ENCODE data around the gene CAT.

CAT gene

GRCh38 chr11:34495239-34495723, 56.5 kb downstream of the CAT start:
- no peak for DNase-seq (ENCODE audit: low read depth, low spot score)

- peak; percentile 86 for DNase-seq (ENCODE audit: low read depth, low spot score)
These were observed 57.1 kb downstream of the CAT start for GRCh38 chr11:34495724-34496377.

DNA sequence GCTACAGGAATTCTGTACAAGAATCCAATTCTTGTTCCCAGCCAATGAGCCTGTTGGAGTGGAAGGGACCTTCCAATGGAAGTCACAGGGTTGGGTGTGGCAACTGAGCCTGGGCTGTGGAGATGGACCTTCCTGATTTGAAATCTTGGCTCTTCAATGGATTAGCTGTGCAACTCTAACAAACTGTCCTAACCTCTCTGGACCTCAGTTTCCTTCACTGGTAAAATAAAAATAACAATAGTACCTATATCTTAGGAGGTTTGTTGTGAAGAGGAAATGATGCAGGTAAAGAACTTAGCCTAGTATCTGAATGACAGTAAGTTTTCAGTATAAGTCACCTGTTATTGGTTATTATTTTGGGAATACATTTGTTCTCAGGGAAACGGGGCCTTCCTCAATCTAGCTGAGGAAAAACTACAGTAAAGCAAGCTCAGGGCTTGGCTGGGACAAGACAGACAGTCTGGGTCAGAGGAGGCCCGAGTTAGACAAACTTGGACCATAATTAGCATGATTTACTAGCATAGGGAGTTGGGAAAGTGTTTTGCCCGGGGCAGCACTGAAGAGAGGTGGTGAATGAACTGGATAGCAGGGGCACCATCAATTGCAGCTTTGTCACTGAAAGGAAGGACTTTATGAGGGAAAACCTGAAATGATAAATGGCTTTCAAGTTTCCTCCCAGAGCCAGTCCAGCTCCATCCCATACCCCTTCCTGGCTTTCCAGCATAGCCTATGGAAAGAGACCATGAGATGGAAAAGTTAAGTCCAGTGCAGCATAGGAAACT, 61.2 kb downstream of the CAT start:
- DNase-seq (ENCODE audit: low read depth, low spot score): no peak

- DNase-seq (ENCODE audit: low read depth, low spot score): peak; percentile 94
These were observed 62.8 kb downstream of the CAT start for GRCh38 chr11:34501500-34501899.

DNA sequence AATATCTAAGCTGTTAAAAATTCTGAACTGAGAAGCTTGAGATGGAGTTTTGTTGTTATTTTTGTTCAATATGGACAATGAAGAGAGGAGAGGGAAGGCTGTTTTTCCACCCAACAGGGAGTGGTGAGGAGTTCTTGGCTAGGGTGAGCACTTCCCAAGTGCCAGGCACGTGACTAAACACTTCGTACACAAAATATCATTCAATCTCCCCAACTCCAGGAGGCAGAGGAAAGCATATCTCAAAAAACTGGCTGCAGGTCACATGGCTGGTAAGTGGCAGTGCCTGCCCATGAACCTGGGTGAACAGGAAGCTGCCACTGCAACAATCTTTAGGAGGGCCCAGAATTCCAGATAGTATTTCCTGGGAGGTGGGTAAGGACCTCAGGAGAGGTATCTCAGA, 63.2 kb downstream of the CAT start:
- peak; percentile 64 for DNase-seq (ENCODE audit: low read depth, low spot score)

GRCh38 chr11:34502949-34503348, 64.2 kb downstream of the CAT start:
- DNase-seq (ENCODE audit: low read depth, low spot score): no peak

DNA sequence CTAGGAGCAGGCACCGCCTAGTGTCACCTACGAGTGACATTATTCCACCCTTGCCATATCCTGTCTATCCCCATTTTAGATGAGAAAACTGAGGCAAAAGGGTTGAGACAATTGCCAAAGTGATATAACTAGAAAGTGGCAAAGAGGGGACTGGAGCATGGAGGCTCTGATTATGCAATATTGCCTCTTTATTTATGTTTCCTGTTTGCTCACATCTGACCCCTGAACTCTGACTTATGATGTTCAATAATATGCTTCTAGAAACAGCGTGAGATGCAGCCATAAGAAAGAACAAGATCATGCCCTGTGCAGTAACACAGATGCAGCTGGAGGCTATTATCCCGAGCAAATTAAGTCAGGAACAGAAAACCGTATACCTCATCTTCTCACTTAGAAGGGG, 67.1 kb downstream of the CAT start:
- no peak for DNase-seq (ENCODE audit: low read depth, low spot score)

- no peak for DNase-seq (ENCODE audit: low read depth, low spot score)
These were observed 68.4 kb downstream of the CAT start for GRCh38 chr11:34507156-34507555.

DNA sequence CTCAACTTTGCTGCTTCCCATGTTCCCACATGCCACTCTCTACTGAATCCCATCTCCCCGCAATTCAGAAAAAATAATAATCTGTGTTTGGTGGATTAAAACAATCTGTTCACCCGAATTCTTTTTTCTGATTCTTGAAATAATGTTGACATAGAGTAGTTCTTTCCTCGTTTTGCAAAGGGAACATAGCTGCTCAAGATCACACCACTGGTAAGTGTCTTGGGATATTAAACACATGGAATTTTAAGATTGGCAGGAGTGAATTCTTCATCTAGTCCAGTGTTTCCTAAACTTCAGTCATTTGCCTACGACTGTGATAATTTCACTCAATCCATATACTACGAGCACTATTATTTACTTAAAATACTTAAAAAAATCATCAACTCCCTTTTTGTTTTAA, 68.9 kb downstream of the CAT start:
- no peak for DNase-seq (ENCODE audit: low read depth, low spot score)

GRCh38 chr11:34508524-34508923, 69.8 kb downstream of the CAT start:
- DNase-seq (ENCODE audit: low read depth, low spot score): no peak

- DNase-seq (ENCODE audit: low read depth, low spot score): no peak
These were observed 70.7 kb downstream of the CAT start for GRCh38 chr11:34509336-34509876.

DNA sequence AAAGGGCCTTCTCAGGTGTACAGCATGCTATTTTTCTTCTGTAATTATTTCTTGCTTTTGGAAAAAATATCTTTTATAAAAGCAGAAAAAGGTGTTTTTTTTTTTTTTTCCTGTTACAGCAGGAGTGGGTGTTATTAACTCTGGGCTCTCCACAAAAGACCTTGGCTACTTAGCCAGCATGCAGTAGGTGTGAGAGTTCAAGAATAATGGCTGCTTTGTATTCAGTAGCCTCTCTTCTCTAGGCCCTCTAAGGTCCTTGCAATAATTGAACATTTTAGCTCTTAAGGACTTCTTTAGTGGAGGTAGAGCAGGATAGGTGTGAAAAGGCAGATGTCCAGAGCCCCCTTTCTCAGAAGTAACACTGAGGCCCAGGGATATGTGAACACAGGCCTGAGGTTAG, 71.5 kb downstream of the CAT start:
- no peak for DNase-seq (ENCODE audit: low read depth, low spot score)

GRCh38 chr11:34510673-34511072, 71.9 kb downstream of the CAT start:
- DNase-seq (ENCODE audit: low read depth, low spot score): no peak

DNA sequence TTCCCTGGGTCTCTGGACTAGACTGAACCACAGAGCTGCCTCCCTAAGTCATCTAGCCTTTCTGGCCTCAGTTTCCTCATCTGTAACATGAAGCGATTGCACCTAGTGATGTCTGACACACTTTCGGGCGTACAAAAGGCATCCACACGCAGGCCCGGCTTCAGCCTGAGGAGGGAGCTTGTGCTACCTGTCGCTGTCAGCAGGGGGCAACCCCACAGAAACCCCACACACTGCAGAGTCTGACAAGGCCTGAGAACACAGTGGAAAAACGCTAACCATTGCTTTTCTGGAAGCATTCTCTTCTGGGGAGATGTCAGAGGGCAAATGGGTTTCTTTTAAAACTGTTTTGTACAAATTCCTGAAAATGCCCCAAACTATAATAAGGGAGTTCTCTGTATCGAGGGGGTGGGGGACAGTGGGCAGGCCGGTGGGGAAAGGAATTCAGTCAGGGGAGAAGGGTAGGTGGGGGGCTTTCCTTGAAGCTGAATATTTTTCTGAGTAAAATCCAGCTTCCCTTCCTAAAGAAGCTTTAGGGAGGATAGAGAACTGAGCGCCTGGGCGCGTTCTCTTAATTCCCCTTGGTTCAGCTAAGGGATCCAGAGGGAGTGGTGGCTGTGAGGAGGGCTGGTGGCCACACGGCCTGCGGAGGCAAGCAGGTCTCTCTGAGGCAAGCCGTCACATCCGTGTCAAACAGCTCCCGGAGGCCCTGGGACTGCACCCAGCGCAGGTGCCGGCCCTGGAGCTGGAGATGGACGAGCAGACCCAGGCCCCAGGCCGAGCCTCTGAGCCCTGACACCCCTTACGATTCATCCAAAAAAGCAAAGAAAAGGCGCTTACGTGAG, 74.3 kb downstream of the CAT start:
- peak; percentile 70 for DNase-seq (ENCODE audit: low read depth, low spot score)

- DNase-seq (ENCODE audit: low read depth, low spot score): no peak
These were observed 75.1 kb downstream of the CAT start, which contains the start of gene ELF5 for GRCh38 chr11:34513682-34514449. Gene ELF5 (minus strand): TSS chr11:34513794. CDS start chr11:34505749, 8,045 bp downstream.

DNA sequence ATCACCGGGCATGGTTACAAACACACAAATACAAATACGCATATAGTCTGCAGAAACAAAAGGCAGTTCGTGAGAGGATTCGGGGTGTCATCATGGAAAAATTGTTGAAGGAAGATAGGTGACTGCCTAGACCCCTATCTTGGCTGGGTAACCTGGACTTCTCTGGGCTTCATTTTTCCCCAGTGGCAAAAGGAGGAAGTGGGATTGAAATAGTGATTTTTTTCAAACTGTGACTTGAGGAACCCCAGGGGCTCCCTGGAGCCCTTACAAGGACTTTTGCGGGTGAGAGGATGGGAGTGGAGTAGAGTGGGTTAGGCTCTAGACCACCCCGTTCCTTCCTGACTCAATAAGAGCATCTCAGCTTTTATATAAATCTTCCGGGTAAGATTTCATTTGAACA, 75.9 kb downstream of the CAT start:
- no peak for DNase-seq (ENCODE audit: low read depth, low spot score)

DNA sequence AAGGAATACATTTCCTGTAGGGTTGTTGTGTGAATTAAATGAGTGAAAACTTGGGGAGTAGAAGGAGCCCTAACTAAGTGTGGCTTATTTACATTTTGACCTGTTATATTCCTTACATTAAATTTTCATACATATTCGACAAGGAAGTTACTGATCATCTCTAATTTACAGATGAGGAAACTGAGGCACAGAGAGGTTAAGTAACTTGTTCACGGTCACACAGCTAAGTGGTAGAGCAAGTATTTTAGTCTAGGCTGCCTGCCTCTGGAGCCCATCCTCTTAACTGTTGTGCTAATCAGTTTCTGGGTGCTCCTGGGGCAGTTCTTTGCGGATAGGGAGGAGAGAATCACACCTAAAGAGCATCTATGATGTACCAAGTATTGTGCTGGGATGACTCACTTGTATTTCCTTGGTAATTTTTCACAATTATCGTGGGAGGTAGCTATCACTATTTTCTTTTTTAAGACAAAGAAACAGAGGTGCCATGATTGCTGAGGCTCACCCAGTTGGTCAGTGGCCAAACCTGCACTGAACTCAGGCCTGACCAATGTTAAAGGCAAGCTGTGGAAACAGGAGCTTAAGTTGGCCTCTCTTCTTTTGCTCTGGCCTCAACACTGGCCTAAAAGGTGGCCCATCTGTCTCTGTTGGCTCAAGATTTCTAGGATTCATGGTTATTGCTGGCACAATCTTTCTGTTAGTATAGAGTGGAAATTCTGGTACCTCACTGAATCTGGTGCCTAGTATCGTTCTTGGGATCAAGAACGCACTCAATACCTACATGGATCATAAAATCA, 77.7 kb downstream of the CAT start:
- no peak for DNase-seq (ENCODE audit: low read depth, low spot score)

- DNase-seq (ENCODE audit: low read depth, low spot score): no peak
These were observed 81.0 kb downstream of the CAT start for GRCh38 chr11:34519595-34520235.

DNA sequence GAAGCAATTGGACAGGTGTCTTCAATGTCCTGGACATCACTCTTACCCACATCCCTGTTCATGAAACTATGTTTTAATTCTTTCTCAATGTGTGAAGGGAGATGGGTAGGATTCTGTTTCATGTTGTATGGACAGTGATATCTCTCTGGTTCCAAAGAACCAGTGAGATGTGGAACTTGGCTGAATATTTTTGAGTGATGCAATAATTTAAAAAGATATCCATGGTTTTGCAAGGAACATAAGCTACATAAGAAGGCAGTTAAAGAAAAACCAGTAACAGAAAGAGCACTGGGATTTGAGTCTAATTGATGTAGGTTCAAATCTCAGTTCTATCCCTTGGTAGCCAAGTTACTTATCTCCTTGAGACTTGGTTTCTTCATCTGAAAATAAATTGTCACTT, 82.5 kb downstream of the CAT start:
- no peak for DNase-seq (ENCODE audit: low read depth, low spot score)
